A549 (cell line): ENCODE data around the gene PRR18. TPM values are rescaled to one million over a fixed set of nuclear protein-coding genes. Genes with fewer than 3 reads are reported as not detected.

Experiments
- ATAC-seq, 2 experiments: fragments of 200-7000 bp in 1 of 2; fragments of >200 bp in 1 of 2; cut with Nextera tagmentation in 1 of 2; cut with Tn5 transposase in 1 of 2; 3 replicates each; pipeline versions ENCODE4 v1.8.0 to v1.9.1; 2018 to 2020; ENCODE audit warnings: mild to moderate bottlenecking in 1 of 2, moderate library complexity in 1 of 2
- CTCF ChIA-PET: fragments of 300-600 bp; sonication (Branson Sonifier 250); formaldehyde crosslinking; extraction: SDS; loops from one replicate; lab custom pipeline; 2021; ENCODE audit warnings: antibody characterized with exemption, inconsistent platforms; lab: Yijun Ruan, JAX
- POLR2A ChIA-PET: fragments of 350-600 bp; formaldehyde crosslinking; extraction: SDS; loops from one replicate; lab custom pipeline; 2021; ENCODE audit warnings: antibody characterized with exemption, inconsistent platforms; lab: Yijun Ruan, JAX
- DNase-seq, 2 experiments: peaks; one replicate each; pipeline versions ENCODE4 v3.0.0 to v3.0.0-alpha.2; 2011 to 2016; ENCODE audit warnings: low read depth in 1 of 2, low spot score in 1 of 2
- FAIRE-seq: peaks from 2 replicates; lab custom pipeline; 2011; peaks lifted over from hg19 to GRCh38; lab: Jason Lieb, UNC
- H3K27ac ChIP-seq, 2 experiments: fragments of >200 bp; sonication (Bioruptor Twin); formaldehyde crosslinking; 3 replicates each; pipeline ENCODE4 v1.5.1; 2016 to 2017
- H3K4me1 ChIP-seq: fragments of >200 bp; sonication (Bioruptor Twin); formaldehyde crosslinking; 3 replicates; pipeline ENCODE4 v1.6.1; 2016
- H3K4me2 ChIP-seq: fragments of >200 bp; sonication (Bioruptor Twin); formaldehyde crosslinking; 3 replicates; pipeline ENCODE4 v1.6.1; 2016
- H3K4me3 ChIP-seq: fragments of >200 bp; sonication (Bioruptor Twin); formaldehyde crosslinking; 3 replicates; pipeline ENCODE4 v1.5.1; 2016
- H3K9me3 ChIP-seq: fragments of >200 bp; sonication (Bioruptor Twin); formaldehyde crosslinking; 3 replicates; pipeline ENCODE4 v1.6.1; 2016
- ATOH8 ChIP-seq: fragments of 250-450 bp; sonication (Bioruptor Pico); IDR thresholded peaks from 2 replicates; pipeline ENCODE4 v1.5.0; 2020; ENCODE audit warnings: low read depth, mild to moderate bottlenecking, moderate library complexity
- BCL3 ChIP-seq: fragments of >200 bp; sonication (Bioruptor Twin); formaldehyde crosslinking; IDR thresholded peaks from 3 replicates; pipeline ENCODE4 v1.6.1; 2016
- BHLHE40 ChIP-seq: IDR thresholded peaks from 2 replicates; pipeline ENCODE4 v1.6.1; 2012; ENCODE audit warnings: low read depth, low read length, inconsistent platforms
- CBX2 ChIP-seq: fragments of 200-600 bp; sonication (generic); IDR thresholded peaks from 2 replicates; pipeline ENCODE4 v1.6.1; 2016; ENCODE audit warnings: low read depth, mild to moderate bottlenecking, borderline replicate concordance
- CEBPB ChIP-seq, 2 experiments: fragments of >200 bp in 1 of 2; sonication (Bioruptor Twin) in 1 of 2; formaldehyde crosslinking in 1 of 2; IDR thresholded peaks; 2 replicates each; pipeline ENCODE4 v1.6.1; 2012 to 2016
- CTCF ChIP-seq: fragments of >200 bp; sonication (Bioruptor Twin); formaldehyde crosslinking; IDR thresholded peaks from 3 replicates; pipeline ENCODE4 v1.5.1; 2016
- ESRRA ChIP-seq: fragments of 150-350 bp; IDR thresholded peaks from 2 replicates; pipeline ENCODE4 v1.6.1; 2014; ENCODE audit warnings: mild to moderate bottlenecking, low read length, borderline replicate concordance
- FOSL2 ChIP-seq, 2 experiments: fragments of 450-650 bp in 1 of 2; fragments of >200 bp in 1 of 2; sonication (Bioruptor Twin) in 1 of 2; formaldehyde crosslinking; IDR thresholded peaks; 2 replicates each; pipeline versions ENCODE4 v1.5.0 to v1.6.1; 2016 to 2020; ENCODE audit warnings: mild to moderate bottlenecking in 1 of 2, moderate library complexity in 1 of 2
- HES2 ChIP-seq: fragments of >200 bp; sonication (Bioruptor Twin); formaldehyde crosslinking; IDR thresholded peaks from 2 replicates; pipeline ENCODE4 v1.6.1; 2016
- HMGXB4 ChIP-seq: fragments of 250-450 bp; sonication (Bioruptor Pico); IDR thresholded peaks from 2 replicates; pipeline ENCODE4 v1.5.0; 2021; ENCODE audit warnings: mild to moderate bottlenecking, moderate library complexity, borderline replicate concordance
- HOXA7 ChIP-seq: fragments of 250-450 bp; sonication (Bioruptor Pico); IDR thresholded peaks from 2 replicates; pipeline ENCODE4 v1.5.0; 2020; ENCODE audit warnings: mild to moderate bottlenecking, moderate library complexity
- HOXB13 ChIP-seq: fragments of 250-450 bp; sonication (Bioruptor Pico); IDR thresholded peaks from 2 replicates; pipeline ENCODE4 v1.5.0; 2020; ENCODE audit warnings: low read depth, mild to moderate bottlenecking, moderate library complexity
- MAFK ChIP-seq: fragments of 450-650 bp; IDR thresholded peaks from 2 replicates; pipeline ENCODE4 v1.6.1; 2014; ENCODE audit not compliant: partially characterized antibody
- NFE2L2 ChIP-seq: fragments of 150-350 bp; conservative IDR thresholded peaks from 2 replicates; pipeline ENCODE4 v1.6.1; 2014; ENCODE audit warnings: low read length
- NR3C1 ChIP-seq: fragments of >200 bp; sonication (Bioruptor Twin); formaldehyde crosslinking; IDR thresholded peaks from 3 replicates; pipeline ENCODE4 v1.6.1; 2017
- PHF8 ChIP-seq: fragments of 200-600 bp; sonication (generic); IDR thresholded peaks from 2 replicates; pipeline ENCODE4 v1.6.1; 2016; ENCODE audit warnings: low read depth, mild to moderate bottlenecking, antibody characterized with exemption, moderate library complexity, borderline replicate concordance
- POLR2AphosphoS2 ChIP-seq: conservative IDR thresholded peaks from 2 replicates; pipeline ENCODE4 v1.6.1; 2012; ENCODE audit warnings: low read length, improper control_type of control experiment, inconsistent platforms
- RAD21 ChIP-seq, 2 experiments: fragments of >200 bp in 1 of 2; sonication (Bioruptor Twin) in 1 of 2; formaldehyde crosslinking in 1 of 2; IDR thresholded peaks in 1 of 2; conservative IDR thresholded peaks in 1 of 2; 2 replicates in 1 of 2; 3 replicates in 1 of 2; pipeline ENCODE4 v1.6.1; 2012 to 2018; ENCODE audit warnings: inconsistent platforms in 1 of 2
- RARB ChIP-seq: fragments of 250-450 bp; sonication (Bioruptor Pico); IDR thresholded peaks from 2 replicates; pipeline ENCODE4 v1.8.0; 2021; ENCODE audit warnings: mild to moderate bottlenecking, moderate library complexity
- SMC3 ChIP-seq: fragments of >200 bp; sonication (Bioruptor Twin); formaldehyde crosslinking; IDR thresholded peaks from 3 replicates; pipeline ENCODE4 v1.6.1; 2018; ENCODE audit warnings: inconsistent platforms
- TFCP2L1 ChIP-seq: fragments of 250-450 bp; sonication (Bioruptor Pico); IDR thresholded peaks from 2 replicates; pipeline ENCODE4 v1.5.0; 2021; ENCODE audit warnings: mild to moderate bottlenecking
- TP53 ChIP-seq: fragments of 250-450 bp; sonication (Bioruptor Pico); IDR thresholded peaks from 2 replicates; pipeline ENCODE4 v1.5.0; 2021; ENCODE audit warnings: mild to moderate bottlenecking, moderate library complexity
- USF2 ChIP-seq: fragments of 450-650 bp; IDR thresholded peaks from 2 replicates; pipeline ENCODE4 v1.6.1; 2014; ENCODE audit warnings: antibody characterized with exemption
- ZC3H11A ChIP-seq: fragments of 450-650 bp; IDR thresholded peaks from 2 replicates; pipeline ENCODE4 v1.6.1; 2014; ENCODE audit warnings: antibody characterized with exemption, mild to moderate bottlenecking
- ZFP36 ChIP-seq: fragments of 450-650 bp; IDR thresholded peaks from 2 replicates; pipeline ENCODE4 v1.6.1; 2014; ENCODE audit warnings: borderline replicate concordance; ENCODE audit not compliant: partially characterized antibody
- ZSCAN20 ChIP-seq: fragments of 250-450 bp; sonication (Bioruptor Pico); IDR thresholded peaks from 2 replicates; pipeline ENCODE4 v1.8.0; 2022; ENCODE audit warnings: mild to moderate bottlenecking, moderate library complexity
- WGBS: methylation state at CpG from one replicate; pipeline ENCODE4 v1.1.6; 2017; ENCODE audit errors: missing lambda C conversion rate; 5-methylcytosine and 5-hydroxymethylcytosine counted together
- polyA plus RNA-seq, 4 experiments: library from polyadenylated mRNA; depleted of rRNA in 3 of 4; stranded (reverse); fragments of >200 nt; fragmentation: RNase III in 1 of 4; extraction: RNeasy Plus Mini Kit Qiagen cat#74134 plus additional on column Dnase treatment in 1 of 4; gene quantifications; 2 replicates in 3 of 4; 3 replicates in 1 of 4; pipeline ENCODE4 v1.2.3, GENCODE V29; 2011 to 2017

The PRR18 gene
- polyA plus RNA-seq, 2 of the 4 experiments (the other 2 are of a cell fraction): 0.08 to 0.13 TPM

- ATAC-seq: peak; percentile 56 to 75; a peak in 4 of 6 replicates
- H3K9me3 ChIP-seq: no peaks in the 10 kb centered on the region
- ChIA-PET CTCF (interaction anchor here (0.6 kb wide), 1 partner anchor 833 kb away, joined by 3 read pairs; no protein-coding TSS in a partner anchor), POLR2A (no interaction called here)
- H3K27ac ChIP-seq: no peak overlapping the region
- DNase-seq: peak in 1 of 2 experiments; percentile 12
- H3K4me1 ChIP-seq: no peaks in the 10 kb centered on the region; the same call in 2 of the 3 replicates
- H3K4me3 ChIP-seq: no peak overlapping the region
- TF ChIP-seq USF2 (no peak), ZSCAN20 (no peak), ATOH8 (no peak), TFCP2L1 (CRISPR knock-in tag) (no peak), HES2 (no peak), ESRRA (no peak), PHF8 (no peak), BCL3 (no peak)
- TF ChIP-seq, all 56 proteins: peak for 0
- 59% methylated on average over 10 of the region's 11 CpGs for WGBS
- no peak for FAIRE-seq
- H3K4me2 ChIP-seq: no peak overlapping the region
Measured at GRCh38 chr6:166330612-166331011, 22.4 kb upstream of the PRR18 start.

GRCh38 chr6:166325383-166326042 lies 17.3 kb upstream of the PRR18 start:
- H3K4me1 ChIP-seq: no peaks in the 10 kb centered on the region
- FAIRE-seq (no peak), DNase-seq (no peak), ATAC-seq (no peak)
- no peak overlapping the region for H3K27ac ChIP-seq
- TF ChIP-seq SMC3 (no peak), BHLHE40 (no peak), RAD21 (conservative IDR thresholded peaks at IDR 0.05 in 1 of 2, IDR thresholded peaks at IDR 0.05 in 1 of 2) (no peak), NR3C1 (no peak), CTCF (no peak), MAFK (no peak), FOSL2 (IDR thresholded peaks at IDR 0.05) (no peak), FOSL2 (CRISPR knock-in tag; IDR thresholded peaks at IDR 0.05) (no peak), ZFP36 (no peak), HOXA7 (CRISPR knock-in tag) (no peak), NFE2L2 (no peak)
- ChIA-PET POLR2A (no interaction called here), CTCF (no interaction called here)
- no peak overlapping the region for H3K4me2 ChIP-seq
- H3K9me3 ChIP-seq: no peaks in the 10 kb centered on the region
- no peak overlapping the region for H3K4me3 ChIP-seq
- 87% methylated on average over 3 of the region's 6 CpGs for WGBS

GRCh38 chr6:166323395-166323794 lies 15.2 kb upstream of the PRR18 start:
- no peak for ATAC-seq
- no peak overlapping the region for H3K4me2 ChIP-seq
- no peak overlapping the region for H3K4me3 ChIP-seq
- FAIRE-seq: no peak
- no peak for DNase-seq
- TF ChIP-seq CEBPB (IDR thresholded peaks at IDR 0.05) (no peak), HOXA7 (CRISPR knock-in tag) (no peak), HOXB13 (CRISPR knock-in tag) (no peak), CBX2 (no peak), BHLHE40 (no peak), MAFK (no peak), POLR2AphosphoS2 (no peak), RARB (CRISPR knock-in tag) (no peak), HMGXB4 (CRISPR knock-in tag) (no peak), ZC3H11A (no peak), TP53 (CRISPR knock-in tag) (no peak)
- 93% methylated on average over 5 of the region's 5 CpGs for WGBS
- no peaks in the 10 kb centered on the region for H3K4me1 ChIP-seq
- POLR2A ChIA-PET: no interaction called here
- no peak overlapping the region for H3K27ac ChIP-seq
- CTCF ChIA-PET: interaction anchor here (2.5 kb wide), 1 partner anchor 10 kb away, joined by 19 read pairs; no protein-coding TSS in a partner anchor
- H3K9me3 ChIP-seq: no peaks in the 10 kb centered on the region
